ENCODE data around the gene IGFL1. TPM values are rescaled to one million over a fixed set of nuclear protein-coding genes. Genes with fewer than 3 reads are reported as not detected.
"Not testable (repeated sequence)": the region's sequence is repeated elsewhere in the genome, so short reads cannot be mapped to it uniquely, and the experiment has no call there.

The IGFL1 gene
- total RNA-seq, 1 donor from 2014 or later, result not detected

DNA sequence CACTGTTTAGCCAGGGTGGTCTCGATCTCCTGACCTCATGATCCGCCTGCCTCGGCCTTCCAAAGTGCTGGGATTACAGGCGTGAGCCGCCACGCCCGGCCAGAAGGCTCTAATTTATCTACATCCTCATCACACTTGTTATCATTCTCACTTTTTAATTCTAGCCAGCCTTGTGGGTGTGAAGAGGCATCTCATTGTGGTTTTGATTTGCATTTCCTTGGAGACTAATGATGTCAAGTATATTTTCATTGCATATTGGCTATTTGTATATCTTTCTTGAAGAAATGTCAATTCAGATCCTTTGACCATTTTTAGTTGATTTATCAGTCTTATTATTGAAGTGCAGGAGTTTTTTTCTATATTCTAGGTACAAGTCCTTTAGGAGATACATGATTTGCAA lies 39.6 kb downstream of the IGFL1 start:
- Mint-ChIP-seq H3K27me3 (ENCODE audit: low read depth) (peaks cover 55% of the 10 kb centered on the region), H3K4me1 (ENCODE audit: low read depth) (peaks cover 9% of the 10 kb centered on the region), H3K27ac (no peak overlapping the region), H3K4me3 (ENCODE audit: low read depth) (no peak overlapping the region), H3K9me3 (no peaks in the 10 kb centered on the region), H3K36me3 (ENCODE audit: low read depth) (no peaks in the 10 kb centered on the region)
- no peak for DNase-seq (ENCODE audit: low spot score)
- intact Hi-C loops (cut with micrococcal nuclease), result no loop called here

- Mint-ChIP-seq H3K27me3 (ENCODE audit: low read depth) (peaks cover 49% of the 10 kb centered on the region), H3K36me3 (ENCODE audit: low read depth) (no peaks in the 10 kb centered on the region), H3K4me1 (ENCODE audit: low read depth) (peaks cover 9% of the 10 kb centered on the region), H3K4me3 (ENCODE audit: low read depth) (no peak overlapping the region), H3K9me3 (no peaks in the 10 kb centered on the region), H3K27ac (no peak overlapping the region)
- intact Hi-C loops (cut with micrococcal nuclease), result no loop called here
- DNase-seq (ENCODE audit: low spot score), result no peak
Observed at GRCh38 chr19:46270521-46271256, 41.1 kb downstream of the IGFL1 start.

- peaks cover 9% of the 10 kb centered on the region for H3K4me1 Mint-ChIP-seq (ENCODE audit: low read depth)
- H3K27ac Mint-ChIP-seq, result no peak overlapping the region
- DNase-seq (ENCODE audit: low spot score), result no peak
- H3K9me3 Mint-ChIP-seq, result no peaks in the 10 kb centered on the region
- H3K36me3 Mint-ChIP-seq (ENCODE audit: low read depth), result no peaks in the 10 kb centered on the region
- no peak overlapping the region for H3K4me3 Mint-ChIP-seq (ENCODE audit: low read depth)
- intact Hi-C loops (cut with micrococcal nuclease), result no loop called here
- peaks cover 47% of the 10 kb centered on the region for H3K27me3 Mint-ChIP-seq (ENCODE audit: low read depth)
Observed at GRCh38 chr19:46271481-46272197, 42.1 kb downstream of the IGFL1 start.

- H3K9me3 Mint-ChIP-seq; H3K4me3 Mint-ChIP-seq (ENCODE audit: low read depth); H3K27ac Mint-ChIP-seq; intact Hi-C loops (cut with micrococcal nuclease); H3K4me1 Mint-ChIP-seq (ENCODE audit: low read depth); H3K36me3 Mint-ChIP-seq (ENCODE audit: low read depth); DNase-seq (ENCODE audit: low spot score): not testable (repeated sequence)
- H3K27me3 Mint-ChIP-seq (ENCODE audit: low read depth), result peaks cover 48% of the 10 kb centered on the region
Observed at GRCh38 chr19:46273931-46274330, 44.4 kb downstream of the IGFL1 start.

DNA sequence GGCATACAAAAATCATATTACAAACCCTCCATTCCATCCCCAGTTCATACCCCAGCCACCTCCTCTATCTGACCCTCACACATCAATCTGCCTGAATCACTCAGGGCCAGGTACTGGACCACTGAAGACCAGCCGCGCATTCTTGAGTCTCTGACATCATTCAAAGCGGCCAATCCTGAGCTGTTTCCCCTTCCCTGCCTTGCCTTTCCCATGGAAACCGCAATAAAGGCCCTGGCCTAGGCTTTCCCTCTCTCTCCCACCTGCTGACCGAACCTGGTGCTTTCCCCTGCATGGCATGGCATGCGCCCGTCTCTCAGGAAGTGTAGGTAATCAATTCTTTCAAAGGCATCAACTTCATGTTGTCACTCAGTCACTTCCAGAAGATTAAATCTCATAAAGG lies 49.6 kb downstream of the IGFL1 start:
- Mint-ChIP-seq H3K27ac (no peak overlapping the region), H3K27me3 (ENCODE audit: low read depth) (peaks cover 27% of the 10 kb centered on the region), H3K36me3 (ENCODE audit: low read depth) (no peaks in the 10 kb centered on the region), H3K4me1 (ENCODE audit: low read depth) (no peaks in the 10 kb centered on the region), H3K4me3 (ENCODE audit: low read depth) (no peak overlapping the region), H3K9me3 (no peaks in the 10 kb centered on the region)
- no peak for DNase-seq (ENCODE audit: low spot score)
- intact Hi-C loops (cut with micrococcal nuclease), result no loop called here

Other genes starting within 250 kb of the IGFL1 start
- gene CCDC61, start 234.3 kb upstream of the IGFL1 start, total RNA-seq, result 25.3 and 31.2 TPM in 2 replicates
- gene PGLYRP1, start 206.7 kb upstream of the IGFL1 start, total RNA-seq, result not detected in 2 replicates
- not detected in 2 replicates for gene IGFL4, start 188.7 kb upstream of the IGFL1 start, total RNA-seq
- not detected in 2 replicates for gene IGFL3, start 105.1 kb upstream of the IGFL1 start, total RNA-seq
- 0.46 TPM in 1 of 2 replicates, not detected in the other for gene IGFL2, start 81.5 kb upstream of the IGFL1 start, total RNA-seq
- gene HIF3A, start 67.3 kb downstream of the IGFL1 start, total RNA-seq, result not detected in 2 replicates
- gene PPP5C, start 117.3 kb downstream of the IGFL1 start, total RNA-seq, result 136 TPM in 2 replicates
- not detected in 2 replicates for gene CCDC8, start 183.8 kb downstream of the IGFL1 start, total RNA-seq
- not detected in 2 replicates for gene PNMA8C, start 199.2 kb downstream of the IGFL1 start, total RNA-seq
- not detected in 2 replicates for gene PNMA8A, start 241.8 kb downstream of the IGFL1 start, total RNA-seq